ENCODE data around the gene RFNG.

Gene RFNG

GRCh38 chr17:82072827-82073226 is 21.2 kb upstream of the RFNG start:
- H3K27ac Mint-ChIP-seq, result no peak overlapping the region
- H3K9me3 Mint-ChIP-seq, result no peaks in the 10 kb centered on the region
- no peaks in the 10 kb centered on the region for H3K36me3 Mint-ChIP-seq (ENCODE audit: low read depth)
- H3K27me3 Mint-ChIP-seq, result no peaks in the 10 kb centered on the region
- H3K4me3 Mint-ChIP-seq, result no peak overlapping the region
- no peaks in the 10 kb centered on the region for H3K4me1 Mint-ChIP-seq (ENCODE audit: low read depth)

- Mint-ChIP-seq H3K9me3 (no peaks in the 10 kb centered on the region), H3K27me3 (no peaks in the 10 kb centered on the region), H3K4me1 (ENCODE audit: low read depth) (peaks cover 7% of the 10 kb centered on the region), H3K36me3 (ENCODE audit: low read depth) (no peaks in the 10 kb centered on the region), H3K27ac (no peak overlapping the region), H3K4me3 (no peak overlapping the region)
Observed at GRCh38 chr17:82070611-82071010, 19.0 kb upstream of the RFNG start.

- H3K36me3 Mint-ChIP-seq (ENCODE audit: low read depth), result no peaks in the 10 kb centered on the region
Observed at GRCh38 chr17:82065638-82066303, 14.2 kb upstream of the RFNG start, which contains the start of gene DUS1L. DUS1L (minus strand) TSS chr17:82065804; CDS start chr17:82065059, 745 bp downstream.

DNA sequence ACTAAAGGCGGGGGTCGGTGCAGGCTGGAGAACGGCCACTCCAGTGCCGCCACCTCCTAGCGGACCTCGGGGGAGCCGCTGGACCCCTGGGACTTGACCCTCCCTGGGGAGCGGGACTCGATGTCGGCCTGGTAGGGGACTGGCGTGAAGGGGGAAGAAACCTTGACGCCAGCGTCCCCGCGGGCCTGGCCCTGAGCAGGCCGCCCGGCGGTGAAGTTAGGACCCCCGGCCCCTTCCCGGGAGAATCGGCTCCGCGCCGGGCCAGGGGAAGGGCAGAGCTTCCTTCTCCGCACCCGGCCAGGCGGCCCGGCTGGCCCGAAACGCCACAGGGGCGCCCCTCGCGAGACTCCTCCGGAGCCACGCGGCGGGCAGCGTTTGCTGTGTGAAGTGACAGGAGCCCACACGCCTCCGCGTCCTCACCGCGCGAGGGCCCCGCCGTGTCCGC is 13.6 kb upstream of the RFNG start:
- Mint-ChIP-seq H3K4me3 (peak overlapping the region; percentile 80), H3K27ac (no peak overlapping the region), H3K27me3 (no peaks in the 10 kb centered on the region), H3K9me3 (no peaks in the 10 kb centered on the region), H3K4me1 (ENCODE audit: low read depth) (peaks cover 16% of the 10 kb centered on the region), H3K36me3 (ENCODE audit: low read depth) (peaks cover 1% of the 10 kb centered on the region)

More at GRCh38 chr17:82065638-82066303, 14.2 kb upstream of the RFNG start, which contains the start of gene DUS1L:
- H3K4me1 Mint-ChIP-seq (ENCODE audit: low read depth), result peaks cover 16% of the 10 kb centered on the region
- no peaks in the 10 kb centered on the region for H3K9me3 Mint-ChIP-seq
- H3K4me3 Mint-ChIP-seq, result peak within 1 kb of the TSS; percentile 87
- peak within 1 kb of the TSS; percentile 81 for H3K27ac Mint-ChIP-seq
- H3K27me3 Mint-ChIP-seq, result no peaks in the 10 kb centered on the region

GRCh38 chr17:82064433-82065192 is 13.0 kb upstream of the RFNG start:
- Mint-ChIP-seq H3K27me3 (no peaks in the 10 kb centered on the region), H3K4me3 (peak overlapping the region; percentile 80), H3K27ac (peak overlapping the region; percentile 31), H3K36me3 (ENCODE audit: low read depth) (peaks cover 3% of the 10 kb centered on the region), H3K9me3 (no peaks in the 10 kb centered on the region), H3K4me1 (ENCODE audit: low read depth) (peaks cover 16% of the 10 kb centered on the region)

DNA sequence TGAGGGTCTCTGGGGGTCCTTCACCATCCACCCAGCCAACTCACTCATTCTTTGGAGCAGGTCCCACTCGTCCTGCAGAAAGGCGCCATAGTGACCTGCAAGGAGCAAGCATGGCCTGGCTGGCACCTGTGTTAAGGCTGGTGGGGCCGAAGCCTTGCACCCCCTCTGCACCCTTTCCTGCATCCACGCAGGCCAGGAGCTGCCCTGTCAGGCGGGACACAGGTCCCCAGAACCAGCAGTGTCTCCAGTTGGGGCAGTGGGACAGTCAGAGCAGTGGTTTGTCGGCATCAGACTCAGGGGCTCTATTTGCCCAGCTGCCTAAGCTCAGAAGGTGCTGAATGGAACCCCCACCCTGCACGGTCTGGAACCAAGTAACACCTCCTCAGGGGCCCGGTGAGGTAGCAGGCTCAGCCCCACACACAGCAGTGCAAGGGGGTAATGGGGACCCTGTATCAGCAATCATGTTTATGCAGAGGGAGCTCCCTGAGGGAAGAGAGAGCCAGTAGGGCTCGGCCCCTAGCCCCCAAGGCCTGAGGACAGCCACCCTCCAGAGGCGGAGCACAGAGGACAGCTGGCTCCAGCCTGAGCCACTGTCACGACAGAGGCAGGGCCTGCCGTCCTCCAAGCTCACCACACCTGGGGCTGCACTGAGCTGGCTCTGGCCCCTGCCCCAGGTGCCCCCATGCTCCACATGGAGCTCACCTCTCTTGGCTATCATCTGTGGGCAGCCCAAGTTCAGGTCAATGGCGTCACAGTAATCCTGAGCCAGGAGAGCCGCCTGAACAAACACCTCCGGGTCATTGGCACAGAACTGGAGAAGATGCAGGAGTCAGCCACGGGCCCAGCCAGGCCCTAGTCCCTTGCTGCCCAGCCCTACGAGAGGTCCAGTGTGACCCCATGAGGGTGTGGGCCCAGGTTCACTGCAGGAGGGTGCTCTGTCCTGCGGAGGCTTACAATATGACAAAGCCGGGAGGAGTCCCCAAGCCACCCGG is 12.1 kb upstream of the RFNG start:
- H3K9me3 Mint-ChIP-seq, result no peaks in the 10 kb centered on the region
- H3K27ac Mint-ChIP-seq, result peak overlapping the region; percentile 31
- no peaks in the 10 kb centered on the region for H3K27me3 Mint-ChIP-seq
- H3K36me3 Mint-ChIP-seq (ENCODE audit: low read depth), result peaks cover 3% of the 10 kb centered on the region
- H3K4me3 Mint-ChIP-seq, result peak overlapping the region; percentile 80
- peaks cover 16% of the 10 kb centered on the region for H3K4me1 Mint-ChIP-seq (ENCODE audit: low read depth)

DNA sequence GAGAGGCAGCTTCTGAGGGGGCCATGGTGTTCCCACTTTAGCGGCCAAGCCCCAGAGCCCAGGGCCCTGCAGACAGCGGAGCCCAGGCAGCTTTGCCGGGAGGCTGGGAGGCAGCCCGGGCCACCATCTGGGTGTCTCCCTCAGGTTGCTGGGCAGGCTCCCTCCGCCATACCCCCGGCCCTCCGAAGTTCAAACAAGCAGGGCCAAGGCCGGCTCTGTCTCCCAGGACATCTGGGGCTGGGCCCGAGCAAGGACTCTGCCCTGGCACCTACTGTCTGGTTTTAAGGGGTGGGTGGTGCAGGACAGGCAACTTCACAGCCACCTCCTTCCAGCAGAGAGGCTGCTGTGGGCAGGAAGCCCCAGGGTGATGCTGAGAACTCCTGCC is 11.4 kb upstream of the RFNG start:
- Mint-ChIP-seq H3K4me1 (ENCODE audit: low read depth) (peaks cover 16% of the 10 kb centered on the region), H3K27me3 (no peaks in the 10 kb centered on the region), H3K36me3 (ENCODE audit: low read depth) (peaks cover 3% of the 10 kb centered on the region), H3K4me3 (no peak overlapping the region), H3K9me3 (no peaks in the 10 kb centered on the region), H3K27ac (no peak overlapping the region)

DNA sequence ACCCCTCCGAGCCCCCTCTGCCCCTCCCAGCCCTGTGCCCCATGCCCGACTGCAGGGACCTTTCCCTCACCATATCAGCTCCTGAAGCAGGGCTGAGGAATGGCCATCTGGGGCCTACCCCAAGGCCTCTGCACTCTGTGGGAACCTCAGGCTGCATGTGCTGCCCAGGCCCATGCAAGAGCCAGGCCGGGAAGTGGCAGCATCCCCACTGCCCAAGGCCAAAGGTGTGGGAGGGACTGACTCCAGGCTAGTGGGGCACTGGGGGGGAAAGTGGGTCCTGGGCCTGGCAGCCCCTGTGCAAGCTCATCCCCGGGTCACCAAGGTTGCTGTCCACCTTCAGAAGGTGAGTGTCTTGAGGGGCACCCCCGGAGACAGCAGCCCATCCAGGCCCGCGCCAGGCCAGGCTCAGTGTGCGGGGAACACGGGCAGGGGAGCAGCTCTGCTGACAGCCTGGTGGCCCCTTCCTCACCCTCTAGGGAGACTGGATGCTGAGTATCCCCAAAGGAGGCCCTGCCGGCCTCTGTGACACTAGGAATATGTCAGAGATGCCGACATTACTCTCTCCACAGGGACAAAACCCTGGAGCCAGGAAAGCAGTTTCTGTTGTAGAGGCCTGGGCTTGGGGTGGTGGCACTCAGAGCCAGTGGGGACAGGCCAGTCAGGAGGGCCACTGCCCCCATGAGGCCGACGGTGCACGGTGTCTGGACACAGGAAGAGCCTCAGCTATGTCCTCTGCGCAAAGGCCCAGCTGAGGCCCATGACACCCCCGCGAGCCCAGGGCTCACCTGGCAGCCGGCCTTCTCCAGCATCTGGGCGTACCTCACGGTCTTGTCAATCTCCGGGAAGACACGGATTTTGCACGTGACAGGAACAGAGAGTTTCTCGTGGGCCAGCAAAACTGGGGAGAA is 10.7 kb upstream of the RFNG start:
- Mint-ChIP-seq H3K9me3 (no peaks in the 10 kb centered on the region), H3K27me3 (no peaks in the 10 kb centered on the region), H3K4me1 (ENCODE audit: low read depth) (peaks cover 16% of the 10 kb centered on the region), H3K4me3 (no peak overlapping the region), H3K36me3 (ENCODE audit: low read depth) (peaks cover 3% of the 10 kb centered on the region), H3K27ac (no peak overlapping the region)

- Mint-ChIP-seq H3K36me3 (ENCODE audit: low read depth) (peaks cover 3% of the 10 kb centered on the region), H3K4me1 (ENCODE audit: low read depth) (peaks cover 12% of the 10 kb centered on the region), H3K4me3 (no peak overlapping the region), H3K9me3 (no peaks in the 10 kb centered on the region), H3K27me3 (no peaks in the 10 kb centered on the region), H3K27ac (no peak overlapping the region)
Observed at GRCh38 chr17:82061047-82061925, 9.7 kb upstream of the RFNG start.

- no peak overlapping the region for H3K4me3 Mint-ChIP-seq
- peaks cover 9% of the 10 kb centered on the region for H3K4me1 Mint-ChIP-seq (ENCODE audit: low read depth)
- H3K27ac Mint-ChIP-seq, result no peak overlapping the region
- no peaks in the 10 kb centered on the region for H3K9me3 Mint-ChIP-seq
- H3K27me3 Mint-ChIP-seq, result no peaks in the 10 kb centered on the region
- H3K36me3 Mint-ChIP-seq (ENCODE audit: low read depth), result peaks cover 3% of the 10 kb centered on the region
Observed at GRCh38 chr17:82060614-82061013, 9.0 kb upstream of the RFNG start.

DNA sequence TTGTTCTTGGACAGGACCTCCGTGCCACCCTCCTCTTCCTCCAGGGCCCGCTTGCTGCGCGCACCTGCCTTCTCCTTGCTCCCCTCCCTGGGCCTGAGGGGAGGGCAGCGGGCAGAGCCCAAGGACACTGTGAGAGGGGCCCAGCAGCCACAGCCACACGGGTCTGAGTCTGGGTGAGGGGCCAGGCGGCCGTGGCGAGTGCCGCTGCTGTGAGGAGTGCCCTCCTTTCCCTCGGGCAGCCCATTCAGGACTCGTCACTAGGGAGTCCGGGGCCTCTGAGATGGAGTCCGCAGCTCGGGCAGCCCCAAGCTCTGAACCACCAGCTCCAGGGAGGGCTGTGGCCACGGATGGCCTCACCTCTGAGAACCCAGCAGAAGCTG is 8.4 kb upstream of the RFNG start:
- Mint-ChIP-seq H3K27ac (no peak overlapping the region), H3K27me3 (no peaks in the 10 kb centered on the region), H3K36me3 (ENCODE audit: low read depth) (peaks cover 5% of the 10 kb centered on the region), H3K4me1 (ENCODE audit: low read depth) (peaks cover 9% of the 10 kb centered on the region), H3K4me3 (no peak overlapping the region), H3K9me3 (no peaks in the 10 kb centered on the region)

GRCh38 chr17:82059272-82060000 is 7.8 kb upstream of the RFNG start:
- Mint-ChIP-seq H3K4me1 (ENCODE audit: low read depth) (peaks cover 8% of the 10 kb centered on the region), H3K27ac (no peak overlapping the region), H3K27me3 (no peaks in the 10 kb centered on the region), H3K4me3 (no peak overlapping the region), H3K9me3 (no peaks in the 10 kb centered on the region), H3K36me3 (ENCODE audit: low read depth) (peaks cover 7% of the 10 kb centered on the region)

DNA sequence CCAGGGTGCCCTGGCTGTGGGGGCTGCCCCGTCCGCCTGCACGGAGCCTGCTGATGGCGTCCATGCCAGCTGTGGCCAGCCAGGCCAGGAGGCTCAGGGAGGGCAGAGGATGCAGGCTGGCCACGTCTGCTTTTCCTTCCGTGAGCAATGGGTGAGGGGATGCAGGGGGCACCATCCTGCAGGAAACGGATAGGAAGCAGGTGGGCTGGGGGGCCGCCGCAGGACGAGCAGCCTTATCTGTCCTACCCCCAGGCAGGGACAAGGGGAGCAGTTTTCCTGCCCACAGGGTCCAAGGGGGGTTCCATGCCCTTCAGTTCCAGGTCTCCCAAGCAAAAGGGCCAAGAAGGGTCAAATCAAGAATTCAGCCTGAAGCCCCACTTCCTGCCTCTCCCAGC is 7.2 kb upstream of the RFNG start:
- Mint-ChIP-seq H3K27ac (no peak overlapping the region), H3K4me1 (ENCODE audit: low read depth) (peaks cover 2% of the 10 kb centered on the region), H3K27me3 (no peaks in the 10 kb centered on the region), H3K9me3 (no peaks in the 10 kb centered on the region), H3K36me3 (ENCODE audit: low read depth) (peaks cover 7% of the 10 kb centered on the region), H3K4me3 (no peak overlapping the region)
